T-helper 2 cell (primary cell): ENCODE measurements around the gene FAM193B.

Experiments
- DNase-seq, 5 experiments: peaks; one replicate each; pipeline versions ENCODE4 v3.0.0 to v3.0.0-alpha.2; 2012 to 2022
- total RNA-seq, 2 donors: gene quantifications; one replicate each; lab custom pipeline; 2026; lab: John Stamatoyannopoulos, UW

FAM193B gene
- 141 to 147 reads per million in 2 donors for total RNA-seq

GRCh38 chr5:177554474-177555111 lies at the start of gene FAM193B:
FAM193B (minus strand) TSS chr5:177554563; CDS start chr5:177554458, 105 bp downstream.
- peak; percentile 91 to 95 (median 93) for DNase-seq

- no peak for DNase-seq
Measured at GRCh38 chr5:177604116-177604521, 49.8 kb upstream of the FAM193B start.

- no peak for DNase-seq
Measured at GRCh38 chr5:177603631-177604030, 49.3 kb upstream of the FAM193B start.

- DNase-seq, result no peak
Measured at GRCh38 chr5:177602458-177602830, 48.1 kb upstream of the FAM193B start.

GRCh38 chr5:177601577-177602457 lies 47.5 kb upstream of the FAM193B start:
- DNase-seq, result no peak

GRCh38 chr5:177601126-177601525 lies 46.8 kb upstream of the FAM193B start:
- no peak for DNase-seq

- DNase-seq, result peak in 1 of 5 experiments; percentile 23
Measured at GRCh38 chr5:177600508-177601018, 46.2 kb upstream of the FAM193B start.

- DNase-seq, result peak; percentile 66 to 90 (median 75)
Measured at GRCh38 chr5:177599731-177600507, 45.6 kb upstream of the FAM193B start, which contains the start of gene B4GALT7. B4GALT7 (plus strand) TSS chr5:177600132; CDS start chr5:177600211, 79 bp downstream.

GRCh38 chr5:177598477-177598876 lies 44.1 kb upstream of the FAM193B start:
- DNase-seq, result no peak

GRCh38 chr5:177596775-177597238 lies 42.4 kb upstream of the FAM193B start:
- no peak for DNase-seq

GRCh38 chr5:177595991-177596774 lies 41.8 kb upstream of the FAM193B start:
- DNase-seq, result no peak

- no peak for DNase-seq
Measured at GRCh38 chr5:177595026-177595585, 40.7 kb upstream of the FAM193B start.

GRCh38 chr5:177594071-177594470 lies 39.7 kb upstream of the FAM193B start:
- DNase-seq, result no peak

- DNase-seq, result no peak
Measured at GRCh38 chr5:177593511-177593910, 39.1 kb upstream of the FAM193B start.

- DNase-seq, result no peak
Measured at GRCh38 chr5:177592905-177593304, 38.5 kb upstream of the FAM193B start.

- DNase-seq, result peak; percentile 80 to 93 (median 85)
Measured at GRCh38 chr5:177592010-177592834, 37.9 kb upstream of the FAM193B start, which contains the start of gene TMED9. TMED9 (plus strand) TSS chr5:177592203; CDS start chr5:177592215, 12 bp downstream.

- no peak for DNase-seq
Measured at GRCh38 chr5:177591690-177592009, 37.3 kb upstream of the FAM193B start.

- no peak for DNase-seq
Measured at GRCh38 chr5:177590406-177590805, 36.0 kb upstream of the FAM193B start.

- DNase-seq, result no peak
Measured at GRCh38 chr5:177588413-177588909, 34.1 kb upstream of the FAM193B start.

GRCh38 chr5:177578316-177578715 lies 24.0 kb upstream of the FAM193B start:
- no peak for DNase-seq
